ENCODE results near the gene AKAP10. TPM values are rescaled to one million over a fixed set of nuclear protein-coding genes. Genes with fewer than 3 reads are reported as not detected.

Gene AKAP10
- total RNA-seq, 1 experiment from 2014 or later: 36.8 TPM

GRCh38 chr17:19876529-19877161 is 101.0 kb downstream of the AKAP10 start:
- no peak for TF ChIP-seq EZH2 (IDR thresholded peaks at IDR 0.05; ENCODE audit: borderline replicate concordance, low read depth, low read length, poor library complexity, severe bottlenecking)
- TF ChIP-seq CTCF (conservative IDR thresholded peaks at IDR 0.05; ENCODE audit: low read depth, low read length): no peak
- Histone ChIP-seq H3K36me3 (ENCODE audit: insufficient read depth, low read length, poor library complexity, severe bottlenecking) (no peaks in the 10 kb centered on the region), H3K9me3 (ENCODE audit: low read depth, low read length, poor library complexity, severe bottlenecking) (no peaks in the 10 kb centered on the region), H3K27me3 (replicated peaks; ENCODE audit: insufficient read depth, low read depth, low read length, poor library complexity) (no peaks in the 10 kb centered on the region), H3K27ac (ENCODE audit: low read depth, low read length, poor library complexity, severe bottlenecking) (no peak overlapping the region), H3K4me3 (ENCODE audit: low read depth, low read length, poor library complexity, severe bottlenecking) (no peak overlapping the region), H3K4me1 (ENCODE audit: insufficient read depth, low read length, poor library complexity, severe bottlenecking) (no peaks in the 10 kb centered on the region)
- CTCF ChIA-PET: no interaction called here
- no peak for DNase-seq (ENCODE audit: low spot score)
- BruUV-seq (replicated peaks): no TSS peak
- POLR2A ChIA-PET (ENCODE audit: low non-redundant PET): no interaction called here
- intact Hi-C loops (cut with micrococcal nuclease; ENCODE audit: unreplicated experiment): no loop called here

GRCh38 chr17:19874256-19874655 is 103.4 kb downstream of the AKAP10 start:
- Histone ChIP-seq H3K36me3 (ENCODE audit: insufficient read depth, low read length, poor library complexity, severe bottlenecking) (no peaks in the 10 kb centered on the region), H3K27me3 (replicated peaks; ENCODE audit: insufficient read depth, low read depth, low read length, poor library complexity) (no peaks in the 10 kb centered on the region), H3K27ac (ENCODE audit: low read depth, low read length, poor library complexity, severe bottlenecking) (no peak overlapping the region), H3K4me3 (ENCODE audit: low read depth, low read length, poor library complexity, severe bottlenecking) (no peak overlapping the region), H3K9me3 (ENCODE audit: low read depth, low read length, poor library complexity, severe bottlenecking) (no peaks in the 10 kb centered on the region), H3K4me1 (ENCODE audit: insufficient read depth, low read length, poor library complexity, severe bottlenecking) (no peaks in the 10 kb centered on the region)
- DNase-seq (ENCODE audit: low spot score): no peak
- no peak for TF ChIP-seq CTCF (conservative IDR thresholded peaks at IDR 0.05; ENCODE audit: low read depth, low read length)
- no peak for TF ChIP-seq EZH2 (IDR thresholded peaks at IDR 0.05; ENCODE audit: borderline replicate concordance, low read depth, low read length, poor library complexity, severe bottlenecking)
- no TSS peak for BruUV-seq (replicated peaks)
- intact Hi-C loops (cut with micrococcal nuclease; ENCODE audit: unreplicated experiment): no loop called here
- CTCF ChIA-PET: no interaction called here
- POLR2A ChIA-PET (ENCODE audit: low non-redundant PET): no interaction called here

- Histone ChIP-seq H3K27me3 (replicated peaks; ENCODE audit: insufficient read depth, low read depth, low read length, poor library complexity) (no peaks in the 10 kb centered on the region), H3K9me3 (ENCODE audit: low read depth, low read length, poor library complexity, severe bottlenecking) (no peaks in the 10 kb centered on the region), H3K36me3 (ENCODE audit: insufficient read depth, low read length, poor library complexity, severe bottlenecking) (no peaks in the 10 kb centered on the region), H3K4me3 (ENCODE audit: low read depth, low read length, poor library complexity, severe bottlenecking) (no peak overlapping the region), H3K4me1 (ENCODE audit: insufficient read depth, low read length, poor library complexity, severe bottlenecking) (no peaks in the 10 kb centered on the region), H3K27ac (ENCODE audit: low read depth, low read length, poor library complexity, severe bottlenecking) (no peak overlapping the region)
- intact Hi-C loops (cut with micrococcal nuclease; ENCODE audit: unreplicated experiment): no loop called here
- ChIA-PET POLR2A (ENCODE audit: low non-redundant PET) (no interaction called here), CTCF (no interaction called here)
- BruUV-seq (replicated peaks): no TSS peak
- TF ChIP-seq EZH2 (IDR thresholded peaks at IDR 0.05; ENCODE audit: borderline replicate concordance, low read depth, low read length, poor library complexity, severe bottlenecking) (no peak), CTCF (conservative IDR thresholded peaks at IDR 0.05; ENCODE audit: low read depth, low read length) (no peak)
- no peak for DNase-seq (ENCODE audit: low spot score)
These were observed 104.3 kb downstream of the AKAP10 start for GRCh38 chr17:19873346-19873745.
